Fibroblast of lung (primary cell): ENCODE measurements around the gene SDC4. TPM values are rescaled to one million over a fixed set of nuclear protein-coding genes. Genes with fewer than 3 reads are reported as not detected.

Source experiments
- DNase-seq, 2 donors: peaks; one replicate each; pipeline versions ENCODE4 v3.0.0 to v3.0.0-alpha.2; 2010; ENCODE audit warnings: low read depth in 2 of 2
- H2AFZ ChIP-seq: 2 replicates; pipeline ENCODE4 v1.5.1; 2012; ENCODE audit warnings: low read length, control low read depth, inconsistent platforms
- H3K27ac ChIP-seq: 2 replicates; pipeline ENCODE4 v1.5.1; 2011; ENCODE audit warnings: low read length, control low read depth; ENCODE audit not compliant: insufficient read depth
- H3K27me3 ChIP-seq: 2 replicates; pipeline ENCODE4 v1.5.1; 2011; ENCODE audit warnings: mild to moderate bottlenecking, low read length; ENCODE audit not compliant: control insufficient read depth, insufficient read depth
- H3K36me3 ChIP-seq: 2 replicates; pipeline ENCODE4 v1.5.1; 2011; ENCODE audit warnings: low read length; ENCODE audit not compliant: control insufficient read depth, insufficient read depth
- H3K4me1 ChIP-seq: 2 replicates; pipeline ENCODE4 v1.5.1; 2011; ENCODE audit warnings: low read length; ENCODE audit not compliant: control insufficient read depth, insufficient read depth; ENCODE audit errors: extremely low read depth
- H3K4me2 ChIP-seq: 2 replicates; pipeline ENCODE4 v1.5.1; 2011; ENCODE audit warnings: low read length, control low read depth; ENCODE audit not compliant: insufficient read depth; ENCODE audit errors: extremely low read depth
- H3K4me3 ChIP-seq, 4 experiments: fragments of 200-600 bp in 1 of 4; sonication (generic) in 1 of 4; replicated peaks in 1 of 4; 2 replicates each; pipeline ENCODE4 v1.5.1; 2011 to 2016; ENCODE audit warnings: low read length in 4 of 4, low read depth in 3 of 4, mild to moderate bottlenecking in 3 of 4, control low read depth in 2 of 4, inconsistent platforms in 1 of 4, mixed read lengths in 1 of 4; ENCODE audit not compliant: insufficient read depth in 1 of 4; ENCODE audit errors: control extremely low read depth in 1 of 4
- H3K79me2 ChIP-seq: 2 replicates; pipeline ENCODE4 v1.5.1; 2012; ENCODE audit warnings: mild to moderate bottlenecking, low read length, inconsistent platforms; ENCODE audit not compliant: control insufficient read depth, insufficient read depth
- H3K9ac ChIP-seq: 2 replicates; pipeline ENCODE4 v1.5.1; 2011; ENCODE audit warnings: mild to moderate bottlenecking, low read length, control low read depth; ENCODE audit not compliant: insufficient read depth
- H3K9me3 ChIP-seq: 2 replicates; pipeline ENCODE4 v1.5.1; 2012; ENCODE audit warnings: low read depth, low read length; ENCODE audit not compliant: control insufficient read depth, insufficient read depth
- H4K20me1 ChIP-seq: 2 replicates; pipeline ENCODE4 v1.5.1; 2011; ENCODE audit warnings: low read length; ENCODE audit not compliant: control insufficient read depth, insufficient read depth; ENCODE audit errors: extremely low read depth
- EZH2 ChIP-seq: IDR thresholded peaks from 2 replicates; pipeline ENCODE4 v1.5.1; 2012; ENCODE audit warnings: low read length, control low read depth, mild to moderate bottlenecking; ENCODE audit errors: missing control alignments
- polyA plus RNA-seq, 2 donors: library from polyadenylated mRNA; depleted of rRNA in 1 of 2; stranded (reverse) in 1 of 2; unstranded in 1 of 2; fragments of >200 nt; gene quantifications; 2 replicates each; pipeline ENCODE4 v1.2.1, GENCODE V29; 2011 to 2012; ENCODE audit warnings: missing spikeins in 1 of 2
- total RNA-seq: library from RNA; depleted of rRNA; stranded (reverse); fragments of >200 nt; gene quantifications from 2 replicates; pipeline ENCODE4 v1.2.1, GENCODE V29; 2014
- TF ChIP-seq, protein P1 (sequence below), 2 donors: IDR thresholded peaks in 1 of 2; conservative IDR thresholded peaks in 1 of 2; 1 replicate in 1 of 2; 2 replicates in 1 of 2; pipeline ENCODE4 v1.5.1; 2011 to 2012; ENCODE audit warnings: low read length in 2 of 2, control low read depth in 1 of 2, inconsistent platforms in 1 of 2, low read depth in 1 of 2, mild to moderate bottlenecking in 1 of 2

Gene SDC4
- total and polyA plus RNA-seq, 2 donors (not counting 1 experiment from before 2014, with no cell fraction given) = 175 to 312 TPM

DNA sequence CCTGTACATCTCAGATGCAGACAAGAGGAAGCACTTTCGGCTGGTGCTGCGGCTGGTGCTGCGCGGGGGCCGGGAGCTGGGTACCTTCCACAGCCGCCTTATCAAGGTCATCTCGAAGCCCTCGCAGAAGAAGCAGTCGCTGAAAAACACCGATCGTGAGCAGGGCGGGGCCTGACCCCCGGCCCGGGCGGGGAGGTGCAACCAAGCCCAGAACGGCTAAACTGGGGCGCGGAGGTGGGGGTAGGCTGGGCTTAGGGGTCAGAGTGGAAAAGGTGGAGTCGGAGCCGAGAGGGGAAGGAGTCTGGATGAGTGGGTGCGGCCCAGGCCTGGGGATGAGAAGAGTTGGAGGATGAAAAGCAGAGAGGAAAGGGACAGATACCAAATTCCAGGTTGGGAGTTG is 36.0 kb downstream of the SDC4 start:
- H3K4me3 ChIP-seq = no peak overlapping the region
- no peak overlapping the region for H3K27ac ChIP-seq
- no peaks in the 10 kb centered on the region for H3K36me3 ChIP-seq
- H2AFZ ChIP-seq = no peak overlapping the region
- DNase-seq = no peak
- no peaks in the 10 kb centered on the region for H3K4me1 ChIP-seq
- H3K4me2 ChIP-seq = no peak overlapping the region
- no peaks in the 10 kb centered on the region for H3K9me3 ChIP-seq
- TF ChIP-seq EZH2 = no peak
- peaks cover 22% of the 10 kb centered on the region for H3K27me3 ChIP-seq
- H3K9ac ChIP-seq = no peak overlapping the region
- no peaks in the 10 kb centered on the region for H4K20me1 ChIP-seq
- H3K79me2 ChIP-seq = no peaks in the 10 kb centered on the region

DNA sequence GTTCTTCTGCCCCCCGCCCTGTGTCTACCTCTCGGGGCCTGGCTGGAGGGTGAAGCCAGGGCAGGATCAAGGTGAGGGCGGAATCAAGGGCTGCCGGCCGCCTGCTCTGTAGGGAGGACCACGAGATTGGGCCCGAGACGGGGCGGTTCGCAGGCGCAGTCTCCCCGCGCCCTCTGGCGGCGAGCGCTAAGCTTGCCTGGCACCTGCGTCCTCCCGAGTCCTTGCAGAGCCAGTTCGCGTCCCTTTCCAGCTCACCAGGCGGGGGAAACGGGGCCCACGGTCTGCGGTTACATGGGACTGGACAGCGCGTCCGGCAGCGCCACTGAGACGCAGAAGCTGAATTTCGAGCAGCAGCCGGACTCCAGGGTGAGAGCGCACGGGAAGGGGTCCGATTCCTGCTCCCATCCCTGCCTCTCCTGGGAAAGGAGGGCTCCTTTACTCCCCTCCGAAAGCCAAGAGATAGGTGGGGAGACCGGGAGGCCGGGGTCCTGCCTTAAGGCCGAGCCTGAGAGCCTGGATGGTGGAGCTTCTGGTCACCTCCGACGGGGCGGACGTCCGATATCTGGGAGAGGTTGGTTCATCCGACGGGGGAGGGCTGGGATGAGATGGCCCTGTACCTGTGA is 36.5 kb downstream of the SDC4 start:
- H3K27me3 ChIP-seq = peaks cover 18% of the 10 kb centered on the region
- no peak overlapping the region for H3K4me2 ChIP-seq
- no peak overlapping the region for H2AFZ ChIP-seq

DNA sequence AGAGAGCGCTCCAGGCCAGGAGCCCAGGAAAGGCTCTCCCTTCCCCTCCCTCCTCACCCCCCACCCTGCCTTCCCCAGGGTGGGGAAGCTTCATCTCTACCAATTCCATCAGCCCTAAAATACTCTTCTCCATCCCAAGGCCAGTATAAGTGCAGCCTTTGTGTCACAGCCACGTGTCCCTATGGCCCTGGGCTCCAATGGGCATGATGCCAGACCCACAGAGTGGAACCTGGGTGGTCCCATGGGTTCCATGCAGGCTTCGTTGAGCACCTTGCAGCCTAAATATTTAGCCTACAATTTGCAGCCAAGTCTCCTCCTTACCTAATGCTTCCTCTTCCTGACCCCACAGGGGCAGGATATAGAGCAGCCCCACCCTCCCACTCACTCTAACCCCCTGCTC is 39.1 kb downstream of the SDC4 start:
- Histone ChIP-seq H3K79me2 (no peaks in the 10 kb centered on the region), H3K27ac (no peak overlapping the region), H4K20me1 (no peaks in the 10 kb centered on the region), H3K9ac (no peak overlapping the region), H3K4me3 (no peak overlapping the region), H3K4me2 (no peak overlapping the region), H3K4me1 (no peaks in the 10 kb centered on the region), H3K36me3 (no peaks in the 10 kb centered on the region), H3K9me3 (no peaks in the 10 kb centered on the region), H2AFZ (no peak overlapping the region), H3K27me3 (peaks cover 9% of the 10 kb centered on the region)
- DNase-seq = no peak
- no peak for TF ChIP-seq EZH2
- TF ChIP-seq, protein P1, sequence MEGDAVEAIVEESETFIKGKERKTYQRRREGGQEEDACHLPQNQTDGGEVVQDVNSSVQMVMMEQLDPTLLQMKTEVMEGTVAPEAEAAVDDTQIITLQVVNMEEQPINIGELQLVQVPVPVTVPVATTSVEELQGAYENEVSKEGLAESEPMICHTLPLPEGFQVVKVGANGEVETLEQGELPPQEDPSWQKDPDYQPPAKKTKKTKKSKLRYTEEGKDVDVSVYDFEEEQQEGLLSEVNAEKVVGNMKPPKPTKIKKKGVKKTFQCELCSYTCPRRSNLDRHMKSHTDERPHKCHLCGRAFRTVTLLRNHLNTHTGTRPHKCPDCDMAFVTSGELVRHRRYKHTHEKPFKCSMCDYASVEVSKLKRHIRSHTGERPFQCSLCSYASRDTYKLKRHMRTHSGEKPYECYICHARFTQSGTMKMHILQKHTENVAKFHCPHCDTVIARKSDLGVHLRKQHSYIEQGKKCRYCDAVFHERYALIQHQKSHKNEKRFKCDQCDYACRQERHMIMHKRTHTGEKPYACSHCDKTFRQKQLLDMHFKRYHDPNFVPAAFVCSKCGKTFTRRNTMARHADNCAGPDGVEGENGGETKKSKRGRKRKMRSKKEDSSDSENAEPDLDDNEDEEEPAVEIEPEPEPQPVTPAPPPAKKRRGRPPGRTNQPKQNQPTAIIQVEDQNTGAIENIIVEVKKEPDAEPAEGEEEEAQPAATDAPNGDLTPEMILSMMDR (conservative IDR thresholded peaks at IDR 0.05 in 1 of 2, IDR thresholded peaks at IDR 0.05 in 1 of 2; ENCODE audit: low read depth in 1 of 2, low read length in 2 of 2) = no peak

More for the DNA sequence above, 36.5 kb downstream of the SDC4 start:
- Histone ChIP-seq H3K27ac (no peak overlapping the region), H4K20me1 (no peaks in the 10 kb centered on the region), H3K36me3 (no peaks in the 10 kb centered on the region), H3K4me3 (no peak overlapping the region), H3K4me1 (no peaks in the 10 kb centered on the region), H3K9ac (no peak overlapping the region), H3K9me3 (no peaks in the 10 kb centered on the region), H3K79me2 (no peaks in the 10 kb centered on the region)
- peak; percentile 38 for DNase-seq
- TF ChIP-seq EZH2 = peak; percentile 50
- TF ChIP-seq, protein P1 (conservative IDR thresholded peaks at IDR 0.05 in 1 of 2, IDR thresholded peaks at IDR 0.05 in 1 of 2; ENCODE audit: low read depth in 1 of 2, low read length in 2 of 2) = peak; percentile 71 to 73
